BJ (cell line): ENCODE results near the gene RAB10. TPM values are rescaled to one million over a fixed set of nuclear protein-coding genes. Genes with fewer than 3 reads are reported as not detected.

Source experiments
- CTCF ChIA-PET: fragments of 350-600 bp; formaldehyde crosslinking; extraction: SDS; loops from one replicate; lab custom pipeline; 2021; ENCODE audit warnings: antibody characterized with exemption, inconsistent platforms; lab: Yijun Ruan, JAX
- POLR2A ChIA-PET: fragments of 300-600 bp; sonication (Branson Sonifier 250); formaldehyde crosslinking; extraction: SDS; loops from one replicate; lab custom pipeline; 2021; ENCODE audit warnings: antibody characterized with exemption; lab: Charles Lee
- DNase-seq: peaks from one replicate; pipeline ENCODE4 v3.0.0-alpha.2; 2011; ENCODE audit warnings: low read depth
- H3K27me3 ChIP-seq: 2 replicates; pipeline ENCODE4 v1.6.0; 2011; ENCODE audit warnings: low read length; ENCODE audit not compliant: control insufficient read depth, insufficient read depth
- H3K36me3 ChIP-seq: 2 replicates; pipeline ENCODE4 v1.5.1; 2011; ENCODE audit warnings: low read length; ENCODE audit not compliant: control insufficient read depth, insufficient read depth
- H3K4me3 ChIP-seq: 2 replicates; pipeline ENCODE4 v1.5.1; 2011; ENCODE audit warnings: low read depth, mild to moderate bottlenecking, control low read depth, low read length
- CTCF ChIP-seq: IDR thresholded peaks from 2 replicates; pipeline ENCODE4 v1.5.1; 2011; ENCODE audit warnings: low read depth, mild to moderate bottlenecking, control low read depth, inconsistent platforms, low read length, moderate library complexity; ENCODE audit not compliant: insufficient read depth
- polyA plus RNA-seq: library from polyadenylated mRNA; depleted of rRNA; stranded (reverse); fragments of >200 nt; gene quantifications from 2 replicates; pipeline ENCODE4 v1.2.3, GENCODE V29; 2011

The RAB10 gene
- polyA plus RNA-seq, 1 experiment: 50.5 TPM

- no peak for DNase-seq
- ChIA-PET CTCF (interaction anchor here (2.3 kb wide), 1 partner anchor 13 kb away, joined by 18 read pairs; no protein-coding TSS in a partner anchor), POLR2A (no interaction called here)
- no peak for TF ChIP-seq CTCF
- Histone ChIP-seq H3K27me3 (no peaks in the 10 kb centered on the region), H3K36me3 (no peaks in the 10 kb centered on the region), H3K4me3 (no peak overlapping the region)
Measured at GRCh38 chr2:26074676-26075075, 40.8 kb downstream of the RAB10 start.

- Histone ChIP-seq H3K4me3 (no peak overlapping the region), H3K36me3 (no peaks in the 10 kb centered on the region), H3K27me3 (no peaks in the 10 kb centered on the region)
- TF ChIP-seq CTCF: no peak
- DNase-seq: no peak
- POLR2A ChIA-PET: interaction anchor here (0.6 kb wide), 1 partner anchor 33 kb away, joined by 4 read pairs; no protein-coding TSS in a partner anchor
- CTCF ChIA-PET: interaction anchor here (2.3 kb wide), 1 partner anchor 12 kb away, joined by 18 read pairs; no protein-coding TSS in a partner anchor
Measured at GRCh38 chr2:26075173-26075572, 41.3 kb downstream of the RAB10 start.

GRCh38 chr2:26076001-26076587 lies 42.2 kb downstream of the RAB10 start:
- ChIA-PET CTCF (interaction anchor here (2.3 kb wide), 1 partner anchor 12 kb away, joined by 18 read pairs; no protein-coding TSS in a partner anchor), POLR2A (interaction anchor here (0.6 kb wide), 1 partner anchor 34 kb away, joined by 4 read pairs; no protein-coding TSS in a partner anchor)
- H3K36me3 ChIP-seq: no peaks in the 10 kb centered on the region

GRCh38 chr2:26077291-26077690 lies 43.4 kb downstream of the RAB10 start:
- no peak for TF ChIP-seq CTCF
- ChIA-PET POLR2A (interaction anchor here (0.5 kb wide), 1 partner anchor 89 kb away, joined by 5 read pairs; no protein-coding TSS in a partner anchor), CTCF (interaction anchor here (2.8 kb wide), 1 partner anchor 10 kb away, joined by 14 read pairs; no protein-coding TSS in a partner anchor)
- DNase-seq: no peak
- Histone ChIP-seq H3K27me3 (no peaks in the 10 kb centered on the region), H3K4me3 (no peak overlapping the region), H3K36me3 (no peaks in the 10 kb centered on the region)

More at GRCh38 chr2:26076001-26076587, 42.2 kb downstream of the RAB10 start:
- Histone ChIP-seq H3K27me3 (no peaks in the 10 kb centered on the region), H3K4me3 (no peak overlapping the region)
- DNase-seq: no peak
- no peak for TF ChIP-seq CTCF

GRCh38 chr2:26078939-26079338 lies 45.1 kb downstream of the RAB10 start:
- POLR2A ChIA-PET: no interaction called here

More at GRCh38 chr2:26078939-26079338, 45.1 kb downstream of the RAB10 start:
- CTCF ChIA-PET: interaction anchor here (0.8 to 2.8 kb wide), 4 partner anchors 9 to 24 kb away, joined by 3 to 14 read pairs (median 3); no protein-coding TSS in a partner anchor
- TF ChIP-seq CTCF: no peak
- Histone ChIP-seq H3K27me3 (no peaks in the 10 kb centered on the region), H3K36me3 (0 out of 2 replicates have a peak, but pooled peaks cover 1% of the 10 kb centered on the region), H3K4me3 (no peak overlapping the region)
- DNase-seq: no peak
